ENCODE results near the gene RNF125.
"Not testable (repeated sequence)": the region's sequence is repeated elsewhere in the genome, so short reads cannot be mapped to it uniquely, and the experiment has no call there.

The RNF125 gene
- 1.1 to 45.6 (median 19.3) reads per million in 17 experiments for total RNA-seq

DNA sequence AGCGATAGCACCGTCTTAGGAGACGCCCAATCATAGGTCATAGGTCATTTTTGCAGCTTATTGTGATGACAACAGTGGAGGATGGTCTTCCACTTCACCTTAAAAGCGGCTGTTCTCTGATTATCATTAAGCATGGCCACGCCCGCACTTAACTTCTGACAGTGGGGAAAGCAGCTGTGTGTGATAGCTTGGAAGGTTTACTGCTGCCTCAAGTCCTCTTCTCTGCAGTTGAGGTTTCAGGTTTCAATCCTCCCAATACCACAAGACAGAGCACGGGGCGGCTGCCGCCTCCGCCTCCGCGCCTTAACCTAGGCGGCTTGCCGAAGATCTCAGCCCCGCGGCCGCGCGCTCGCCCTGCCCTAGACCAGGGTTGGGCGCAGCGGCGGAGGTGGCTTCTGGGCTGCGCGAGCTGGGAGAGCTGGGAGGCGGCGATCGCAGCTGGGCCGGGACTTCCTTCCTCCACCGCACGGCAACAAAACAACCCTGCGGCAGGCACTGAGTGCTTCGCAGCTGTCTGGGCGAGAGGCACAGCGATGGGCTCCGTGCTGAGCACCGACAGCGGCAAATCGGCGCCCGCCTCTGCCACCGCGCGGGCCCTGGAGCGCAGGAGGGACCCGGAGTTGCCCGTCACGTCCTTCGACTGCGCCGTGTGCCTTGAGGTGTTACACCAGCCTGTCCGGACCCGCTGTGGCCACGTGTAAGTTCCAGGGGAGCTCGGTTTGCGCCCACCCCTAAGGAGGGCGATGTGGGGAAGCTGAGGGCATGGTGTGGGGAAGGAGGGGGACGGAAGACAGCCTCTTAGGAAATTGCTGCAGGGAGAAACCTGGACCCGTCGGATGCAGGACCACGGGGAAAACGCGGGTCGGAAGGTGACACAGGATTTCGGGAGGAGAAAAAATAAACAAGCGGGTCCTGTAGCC is at the start of gene RNF125:
RNF125 (plus strand) TSS at position 495 of the 920 bp plus-strand sequence; CDS start at position 534, 39 bp downstream.
- DNase-seq, result peak; percentile 88 to 95 (median 92)

DNA sequence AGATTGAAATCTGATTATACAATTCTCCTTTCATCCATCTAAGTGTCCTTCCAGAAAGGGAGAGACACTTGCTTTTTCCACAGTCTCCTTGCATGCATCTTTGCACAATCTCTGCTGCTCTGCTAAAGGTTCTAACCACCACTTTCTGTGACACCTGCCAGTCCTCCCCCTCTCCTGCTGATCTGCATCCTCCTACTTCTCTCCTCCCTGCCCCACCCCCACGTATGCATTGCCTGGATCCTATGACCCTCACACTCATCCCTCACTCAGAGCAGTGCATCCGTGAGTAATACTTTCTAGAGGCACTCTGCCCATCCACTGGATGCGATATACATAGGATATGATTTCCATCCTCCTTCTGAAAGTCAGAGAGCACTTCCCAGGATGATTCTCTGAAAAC is 48.0 kb upstream of the RNF125 start:
- DNase-seq, result no peak

DNA sequence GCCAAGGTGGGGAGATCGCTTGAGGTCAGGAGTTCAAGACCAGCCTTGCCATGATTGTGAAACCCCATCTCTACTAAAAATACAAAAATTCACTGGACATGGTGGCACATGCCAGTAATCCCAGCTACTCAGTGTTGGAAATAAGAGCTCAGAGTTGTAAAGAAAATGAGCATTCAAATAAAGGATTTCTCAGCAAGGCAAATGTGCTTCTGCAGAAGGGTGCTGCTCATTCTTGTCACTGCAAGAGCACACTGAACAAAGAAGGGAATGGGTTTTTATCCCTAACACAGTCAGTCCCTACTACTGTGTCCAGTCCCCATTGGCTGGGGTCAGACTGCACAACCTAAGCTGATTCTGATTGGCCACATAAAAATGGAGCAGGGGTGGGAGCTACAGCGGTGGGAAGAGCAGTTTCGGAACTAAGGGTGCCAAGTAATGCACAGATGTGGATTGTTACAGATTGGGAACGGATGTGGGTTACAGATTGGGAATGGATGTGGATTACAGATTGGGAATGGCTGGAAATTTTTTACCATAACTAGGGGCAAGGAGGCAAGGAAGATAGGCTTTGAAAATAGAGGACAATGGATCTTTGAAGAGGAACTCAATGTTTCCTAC is 44.6 kb upstream of the RNF125 start:
- DNase-seq, result peak in 3 of 4 experiments; percentile 4 to 28 (median 11)

DNA sequence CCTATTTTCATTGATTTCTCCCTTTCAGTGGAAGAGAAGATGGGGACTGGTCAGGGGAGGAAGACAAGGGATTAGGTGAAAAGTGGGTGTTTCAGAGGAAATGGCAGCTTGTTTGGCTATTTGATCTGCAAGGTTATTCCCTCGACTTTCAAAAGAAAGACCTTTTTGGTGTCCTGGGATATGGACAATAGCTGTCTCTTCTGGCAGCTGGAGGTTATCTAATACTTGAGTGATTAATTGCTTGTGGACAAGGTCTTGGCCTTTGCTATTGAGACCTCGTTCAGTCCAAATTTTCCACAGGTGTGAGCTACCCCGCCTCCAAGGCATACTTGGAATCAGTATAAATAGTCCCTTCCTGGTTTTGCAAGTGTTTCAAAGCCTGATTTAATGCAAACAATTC is 42.4 kb upstream of the RNF125 start:
- DNase-seq, result no peak

GRCh38 chr18:31977270-31977872 is 41.3 kb upstream of the RNF125 start:
- peak; percentile 26 to 55 (median 44) for DNase-seq

DNA sequence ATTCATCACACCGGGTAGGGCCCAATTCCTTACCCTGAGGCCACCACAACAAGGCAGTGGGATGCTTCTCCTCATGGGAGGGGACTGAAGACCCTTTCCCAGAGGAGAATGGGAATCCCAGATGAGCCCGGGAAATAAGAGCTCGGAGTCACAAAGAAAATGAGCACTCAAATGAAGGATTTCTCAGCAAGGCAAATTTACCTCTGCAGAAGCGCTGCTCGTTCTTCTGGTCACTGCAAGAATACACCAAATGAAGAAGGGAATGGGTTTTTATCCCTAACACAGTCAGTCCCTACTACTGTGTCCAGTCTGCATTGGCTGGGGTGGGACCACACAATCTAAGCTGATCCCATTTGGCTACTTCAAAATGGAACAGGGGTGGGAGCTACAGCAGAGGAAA is 40.0 kb upstream of the RNF125 start:
- peak in 1 of 4 experiments; percentile 8 for DNase-seq

- DNase-seq, result no peak
These were observed 38.9 kb upstream of the RNF125 start for GRCh38 chr18:31979714-31980113.

DNA sequence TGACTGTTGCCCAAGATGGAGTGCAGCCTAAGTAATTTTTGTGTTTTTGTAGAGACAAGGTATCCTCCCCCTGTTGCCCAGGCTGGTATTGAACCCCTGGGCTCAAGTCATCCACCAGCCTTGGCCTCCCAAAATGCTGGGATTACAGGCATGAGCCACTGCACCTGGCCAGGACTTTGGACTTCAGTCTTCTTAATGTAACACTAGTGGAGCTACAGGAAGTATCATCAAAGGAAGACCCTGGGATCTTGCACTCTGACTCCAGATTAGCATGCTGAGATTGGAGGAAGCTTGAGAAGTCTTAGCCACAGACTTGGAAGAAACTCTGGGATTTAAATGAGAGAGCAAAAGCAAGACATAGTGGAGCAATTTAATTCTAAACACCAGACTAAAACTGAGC is 37.8 kb upstream of the RNF125 start:
- no peak for DNase-seq

DNA sequence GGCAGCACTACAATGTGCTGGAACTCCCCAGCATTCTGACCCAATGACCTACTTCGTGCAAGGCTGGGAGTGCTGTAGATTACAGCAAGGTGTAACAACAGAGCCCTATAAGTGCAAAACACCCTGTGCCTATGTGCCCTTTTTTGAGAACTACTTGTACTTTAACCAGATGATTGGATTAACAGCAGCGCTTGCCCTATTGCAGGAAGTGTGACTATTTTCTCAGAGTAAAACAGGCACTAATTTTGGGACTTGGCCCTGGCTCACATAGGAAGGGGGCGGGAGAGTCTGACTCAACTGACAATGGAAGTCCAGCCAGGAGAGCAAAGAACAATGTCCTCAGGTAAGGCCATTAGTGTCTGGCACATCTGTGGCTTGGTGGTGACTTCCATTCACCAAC is 35.6 kb upstream of the RNF125 start:
- DNase-seq, result no peak

DNA sequence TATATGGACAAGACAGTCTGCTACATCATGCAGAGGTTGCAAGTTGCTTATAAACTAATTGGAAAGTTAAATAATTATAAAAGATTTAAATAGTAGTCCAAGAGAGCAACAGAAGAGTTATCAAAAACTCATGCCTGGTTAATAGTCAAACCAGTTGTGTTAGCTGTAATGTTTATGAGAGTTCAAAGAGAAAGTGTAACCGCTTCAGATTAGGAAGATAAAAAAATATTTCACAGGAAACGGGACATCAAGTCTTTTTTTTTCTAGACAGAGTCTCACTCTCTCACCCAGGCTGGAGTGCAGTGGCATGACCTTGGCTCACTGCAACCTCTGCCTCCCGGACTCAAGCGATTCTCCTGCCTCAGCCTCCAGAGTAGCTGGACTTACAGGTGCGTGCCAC is 34.6 kb upstream of the RNF125 start:
- DNase-seq, result no peak

GRCh38 chr18:31990823-31991222 is 27.8 kb upstream of the RNF125 start:
- no peak for DNase-seq

GRCh38 chr18:31996007-31996406 is 22.6 kb upstream of the RNF125 start:
- DNase-seq, result no peak

DNA sequence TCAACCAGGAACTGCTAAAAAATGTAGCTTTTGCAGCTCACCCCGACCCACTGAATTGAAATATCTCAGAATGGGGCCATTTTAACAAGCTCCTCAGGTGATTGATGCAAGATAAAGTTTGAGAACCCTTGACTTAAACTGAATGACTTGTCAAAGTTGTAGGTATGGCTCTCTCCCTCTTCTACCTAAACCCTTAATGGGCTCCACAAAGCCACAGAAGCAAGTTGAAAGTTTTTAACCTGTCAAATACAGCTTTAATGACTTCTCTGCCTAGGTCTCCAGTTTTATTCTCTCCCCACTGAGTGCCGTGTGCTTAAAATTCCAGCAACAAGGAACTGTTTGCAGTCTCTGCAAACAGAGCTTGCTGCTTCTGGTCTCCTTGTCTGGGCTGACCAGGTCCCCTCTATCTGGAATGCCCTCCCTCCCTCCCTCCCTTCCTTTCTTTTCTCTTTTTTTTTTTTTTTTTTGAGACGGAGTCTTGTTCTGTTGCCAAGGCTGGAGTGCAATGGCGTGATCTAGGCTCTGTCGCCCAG is 19.7 kb upstream of the RNF125 start:
- no peak for DNase-seq

GRCh38 chr18:32001141-32001540 is 17.5 kb upstream of the RNF125 start:
- not testable (repeated sequence) for DNase-seq

GRCh38 chr18:32003822-32004221 is 14.8 kb upstream of the RNF125 start:
- DNase-seq, result not testable (repeated sequence)

DNA sequence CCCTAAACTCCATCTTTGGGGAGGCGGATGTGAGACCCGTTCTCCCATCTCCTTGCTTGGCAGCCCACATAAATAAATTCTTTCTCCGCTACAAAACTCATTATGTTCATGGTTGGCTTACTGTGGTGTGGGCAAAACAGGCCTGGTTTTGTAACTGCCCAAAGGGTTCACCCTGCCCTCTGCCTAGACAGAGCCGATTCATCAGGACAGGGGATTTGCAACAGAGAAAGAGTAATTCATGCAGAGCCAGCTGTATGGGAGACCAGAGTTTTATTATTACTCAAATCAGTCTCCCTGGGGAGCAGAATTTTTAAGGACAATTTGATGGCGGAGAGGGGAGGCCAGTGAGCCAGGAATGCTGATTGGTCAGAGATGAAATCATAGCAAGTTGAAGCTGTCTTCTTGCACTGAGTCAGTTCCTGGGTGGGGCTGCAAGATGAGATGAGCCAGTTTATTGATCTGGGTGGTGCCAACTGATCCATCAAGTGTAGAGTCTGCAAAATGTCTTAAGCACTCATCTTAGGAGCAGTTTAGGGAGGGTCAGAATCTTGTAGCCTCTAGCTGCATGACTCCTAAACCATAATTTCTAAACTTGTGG is 8.4 kb upstream of the RNF125 start:
- no peak for DNase-seq

- DNase-seq, result no peak
These were observed 7.4 kb upstream of the RNF125 start for GRCh38 chr18:32011193-32011592.

DNA sequence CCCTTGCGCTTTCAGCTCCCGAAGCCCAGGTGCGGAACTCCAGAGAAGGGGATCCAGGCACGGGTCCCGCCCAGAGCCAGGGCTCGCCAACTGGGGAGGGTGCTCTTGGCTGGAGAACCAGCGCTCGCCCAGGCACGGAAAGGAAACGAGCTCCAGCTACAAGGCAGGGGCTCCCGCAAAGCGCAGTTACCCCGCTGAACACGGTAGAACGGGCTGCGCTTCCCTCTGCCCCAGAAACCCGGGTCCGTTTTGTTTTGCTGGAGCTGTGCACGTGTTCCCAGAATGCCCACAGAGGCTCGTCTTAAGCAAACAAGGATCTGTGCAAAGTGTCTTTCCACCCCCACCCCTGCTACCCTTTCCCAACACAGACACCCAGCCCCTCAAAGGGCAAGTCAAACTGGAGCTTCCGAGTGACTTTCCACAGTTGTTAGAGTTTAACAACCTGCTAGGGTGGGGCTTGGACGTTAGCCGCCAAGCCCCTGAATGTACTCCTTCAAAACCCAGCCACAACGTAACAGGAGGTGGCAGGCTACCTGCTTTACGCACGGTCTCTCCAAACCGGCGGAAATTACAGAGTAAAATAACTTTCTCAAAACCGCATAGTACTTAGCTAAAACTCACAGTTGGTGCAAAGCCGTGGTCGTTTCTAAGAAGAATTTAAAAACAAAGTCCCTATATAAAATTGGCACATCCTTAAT is 775 bp downstream of the RNF125 start:
- peak; percentile 33 to 69 (median 56) for DNase-seq

DNA sequence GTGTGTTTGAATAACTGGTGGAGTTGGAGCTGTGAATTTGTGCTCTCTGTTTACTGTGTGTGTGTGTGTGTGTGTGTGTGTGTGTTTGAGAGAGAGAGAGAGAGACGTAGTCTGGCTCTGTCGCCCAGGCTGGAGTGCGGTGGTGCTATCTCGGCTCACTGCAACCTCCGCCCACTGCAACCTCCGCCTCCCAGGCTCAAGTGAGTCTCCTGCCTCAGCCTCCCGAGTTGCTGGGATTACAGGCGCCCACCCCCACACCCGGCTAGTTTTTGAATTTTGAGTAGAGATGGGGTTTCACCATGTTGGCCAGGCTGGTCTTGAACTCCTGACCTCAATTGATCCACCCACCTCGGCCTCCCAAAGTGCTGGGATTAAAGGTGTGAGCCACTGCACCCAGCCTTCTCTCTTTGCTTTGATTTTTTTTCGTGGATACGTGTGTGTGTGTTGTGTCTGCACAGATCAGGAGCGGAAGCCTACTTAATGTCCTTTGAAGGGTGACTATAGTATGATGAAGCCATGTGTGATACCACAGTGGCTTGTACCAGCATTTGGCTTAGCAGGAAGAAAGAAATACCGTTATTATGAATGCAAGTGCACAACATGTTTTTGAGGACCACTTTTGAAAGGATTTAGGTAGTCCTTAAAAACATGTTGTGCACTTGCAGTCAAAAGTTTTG is 1.5 kb downstream of the RNF125 start:
- peak in 2 of 4 experiments; percentile 10 to 34 for DNase-seq

DNA sequence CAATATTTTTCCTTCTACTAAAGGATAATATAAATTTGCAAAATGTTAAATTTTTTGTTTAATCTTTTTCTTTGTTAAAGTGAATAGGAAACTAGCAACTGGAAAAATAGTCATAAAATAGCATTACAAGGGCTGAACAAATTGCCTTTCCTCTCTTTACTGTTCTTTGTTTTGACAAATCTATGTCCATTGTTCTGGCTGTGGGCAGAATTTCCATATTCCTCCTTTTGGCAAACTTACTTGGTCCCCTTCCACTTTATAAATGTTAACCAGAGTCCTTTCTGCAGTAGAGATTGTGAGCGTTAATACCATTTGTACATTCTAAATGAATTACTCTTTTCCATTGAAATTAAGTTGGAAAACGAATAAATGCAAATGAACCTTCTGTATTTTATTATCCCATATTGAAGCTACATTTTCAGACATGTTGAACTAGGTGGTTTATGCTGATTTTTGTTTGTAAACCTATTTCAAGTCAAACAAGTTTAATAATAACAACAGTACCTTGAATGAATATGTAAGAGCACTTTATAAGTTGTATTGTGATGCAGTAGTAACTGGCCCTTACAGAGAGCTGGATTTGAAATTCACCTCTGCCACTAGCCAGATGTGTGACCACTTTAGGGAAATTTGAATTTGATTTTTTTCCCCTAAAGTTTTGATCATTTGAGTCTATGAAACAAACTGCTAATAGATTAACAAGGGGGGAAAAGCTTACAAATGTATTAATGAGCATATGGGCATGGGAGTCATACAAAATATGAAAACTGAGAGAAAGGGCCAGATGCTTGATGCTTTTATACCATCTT is 3.3 kb downstream of the RNF125 start:
- no peak for DNase-seq

DNA sequence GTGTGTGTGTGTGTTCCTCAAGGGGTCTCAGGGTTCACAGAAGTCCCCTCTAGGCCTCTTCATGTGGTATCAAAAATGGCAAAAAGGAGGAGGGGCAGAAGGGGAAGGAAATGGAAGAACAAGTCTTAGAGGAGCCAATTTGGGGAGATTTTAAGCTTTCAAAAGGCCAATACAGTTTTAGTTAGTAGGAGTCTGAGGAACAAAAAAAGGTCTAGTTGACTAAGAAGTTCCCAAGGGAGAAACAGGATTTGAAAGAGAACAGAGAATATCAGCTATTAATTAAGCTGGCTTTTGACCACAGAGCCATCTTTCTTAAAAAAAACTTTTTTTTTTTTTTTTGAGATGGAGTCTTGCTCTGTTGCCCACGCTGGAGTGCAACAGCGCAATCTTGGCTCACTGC is 7.1 kb downstream of the RNF125 start:
- DNase-seq, result no peak
